SK-N-SH treated with all-trans-retinoic acid at 6 μM for 48 hours (cell line): Measurements from ENCODE around the gene ENTREP3.

Source experiments
- ATAC-seq: fragments of 200-7000 bp; cut with Tn5 transposase; 3 replicates; pipeline ENCODE4 v1.9.1; 2020; ENCODE audit warnings: mild to moderate bottlenecking, moderate library complexity
- ARNTL ChIP-seq: fragments of 450-650 bp; formaldehyde crosslinking; IDR thresholded peaks from 2 replicates; pipeline ENCODE4 v1.5.0; 2020; ENCODE audit warnings: low read depth, mild to moderate bottlenecking, moderate library complexity, borderline replicate concordance
- BACH2 ChIP-seq: fragments of 250-450 bp; sonication (Bioruptor Pico); IDR thresholded peaks from 2 replicates; pipeline ENCODE4 v1.9.0; 2021; ENCODE audit warnings: mild to moderate bottlenecking, borderline replicate concordance
- CREB5 ChIP-seq: fragments of 250-450 bp; sonication (Bioruptor Pico); IDR thresholded peaks from 2 replicates; pipeline ENCODE4 v1.5.1; 2020; ENCODE audit warnings: low read depth, mild to moderate bottlenecking, moderate library complexity
- CSDC2 ChIP-seq: fragments of 250-450 bp; sonication (Bioruptor Pico); IDR thresholded peaks from 2 replicates; pipeline ENCODE4 v1.5.0; 2020; ENCODE audit warnings: mild to moderate bottlenecking, moderate library complexity
- CSRNP3 ChIP-seq: fragments of 250-450 bp; sonication (Bioruptor Pico); IDR thresholded peaks from 2 replicates; pipeline ENCODE4 v1.5.1; 2021; ENCODE audit warnings: mild to moderate bottlenecking, moderate library complexity
- ESRRG ChIP-seq: fragments of 250-450 bp; sonication (Bioruptor Pico); IDR thresholded peaks from 2 replicates; pipeline ENCODE4 v1.6.1; 2021; ENCODE audit warnings: mild to moderate bottlenecking
- GLIS3 ChIP-seq: fragments of 250-450 bp; sonication (Bioruptor Pico); IDR thresholded peaks from 2 replicates; pipeline ENCODE4 v1.5.0; 2020; ENCODE audit warnings: mild to moderate bottlenecking, moderate library complexity
- OSR1 ChIP-seq: fragments of 250-450 bp; sonication (Bioruptor Pico); IDR thresholded peaks from 2 replicates; pipeline ENCODE4 v1.8.0; 2022; ENCODE audit warnings: moderate library complexity, mild to moderate bottlenecking, inconsistent platforms
- POU6F1 ChIP-seq: fragments of 250-450 bp; sonication (Bioruptor Pico); IDR thresholded peaks from 2 replicates; pipeline ENCODE4 v1.8.0; 2021; ENCODE audit warnings: low read depth, mild to moderate bottlenecking, moderate library complexity, borderline replicate concordance
- PPARA ChIP-seq: fragments of 250-450 bp; sonication (Bioruptor Pico); IDR thresholded peaks from 2 replicates; pipeline ENCODE4 v1.5.0; 2020; ENCODE audit warnings: mild to moderate bottlenecking, borderline replicate concordance
- RARB ChIP-seq: fragments of 250-450 bp; sonication (Bioruptor Pico); IDR thresholded peaks from 2 replicates; pipeline ENCODE4 v1.8.0; 2021; ENCODE audit warnings: mild to moderate bottlenecking, moderate library complexity
- TCF4 ChIP-seq: fragments of 250-450 bp; sonication (Bioruptor Pico); IDR thresholded peaks from 2 replicates; pipeline ENCODE4 v1.8.0; 2021; ENCODE audit warnings: mild to moderate bottlenecking, moderate library complexity, borderline replicate concordance
- TOX ChIP-seq: fragments of 250-450 bp; sonication (Bioruptor Pico); IDR thresholded peaks from 2 replicates; pipeline ENCODE4 v1.8.0; 2021; ENCODE audit warnings: mild to moderate bottlenecking, moderate library complexity, borderline replicate concordance
- TSHZ2 ChIP-seq: fragments of 250-450 bp; sonication (Bioruptor Pico); IDR thresholded peaks from 2 replicates; pipeline ENCODE4 v1.5.0; 2020; ENCODE audit warnings: mild to moderate bottlenecking, moderate library complexity
- ZC3H10 ChIP-seq: fragments of 250-450 bp; sonication (Bioruptor Pico); IDR thresholded peaks from 2 replicates; pipeline ENCODE4 v1.5.1; 2021; ENCODE audit warnings: mild to moderate bottlenecking, moderate library complexity
- ZFP30 ChIP-seq: fragments of 450-650 bp; formaldehyde crosslinking; IDR thresholded peaks from 2 replicates; pipeline ENCODE4 v1.5.0; 2022; ENCODE audit warnings: mild to moderate bottlenecking, moderate library complexity
- ZNF565 ChIP-seq: fragments of 450-650 bp; formaldehyde crosslinking; conservative IDR thresholded peaks from 2 replicates; pipeline ENCODE4 v1.5.0; 2020; ENCODE audit warnings: low read depth, mild to moderate bottlenecking, moderate library complexity
- ZNF70 ChIP-seq: fragments of 450-650 bp; formaldehyde crosslinking; IDR thresholded peaks from 2 replicates; pipeline ENCODE4 v1.5.0; 2020; ENCODE audit warnings: mild to moderate bottlenecking, moderate library complexity

The ENTREP3 gene

GRCh38 chr1:155199792-155200191 is 55.5 kb downstream of the ENTREP3 start:
- ATAC-seq: no peak
- TF ChIP-seq POU6F1 (no peak), ARNTL (CRISPR knock-in tag) (no peak), CREB5 (CRISPR knock-in tag) (no peak), BACH2 (CRISPR knock-in tag) (no peak), ZC3H10 (CRISPR knock-in tag) (no peak), PPARA (CRISPR knock-in tag) (no peak), GLIS3 (no peak), TOX (CRISPR knock-in tag) (no peak), ZFP30 (no peak), TCF4 (CRISPR knock-in tag) (no peak), RARB (no peak), ESRRG (CRISPR knock-in tag) (no peak), CSRNP3 (CRISPR knock-in tag) (no peak)

GRCh38 chr1:155198547-155198906 is 56.8 kb downstream of the ENTREP3 start:
- no peak for ATAC-seq
- TF ChIP-seq CSRNP3 (CRISPR knock-in tag): no peak
- no peak for TF ChIP-seq TOX (CRISPR knock-in tag)
- TF ChIP-seq ZNF565 (CRISPR knock-in tag): no peak
- no peak for TF ChIP-seq ARNTL (CRISPR knock-in tag)
- no peak for TF ChIP-seq PPARA (CRISPR knock-in tag)
- no peak for TF ChIP-seq TSHZ2 (CRISPR knock-in tag)
- TF ChIP-seq, all 23 proteins: peak for 0

GRCh38 chr1:155197901-155198546 is 57.3 kb downstream of the ENTREP3 start:
- ATAC-seq: no peak
- no peak for TF ChIP-seq TCF4 (CRISPR knock-in tag)
- TF ChIP-seq ARNTL (CRISPR knock-in tag): no peak
- no peak for TF ChIP-seq CSDC2 (CRISPR knock-in tag)
- TF ChIP-seq CSRNP3 (CRISPR knock-in tag): no peak
- TF ChIP-seq RARB: no peak
- no peak for TF ChIP-seq PPARA (CRISPR knock-in tag)
- no peak for TF ChIP-seq ZNF70 (CRISPR knock-in tag)
- TF ChIP-seq OSR1 (CRISPR knock-in tag): no peak
- no peak for TF ChIP-seq POU6F1
- no peak for TF ChIP-seq ZC3H10 (CRISPR knock-in tag)
